ENCODE data around the gene RRM1. TPM values are rescaled to one million over a fixed set of nuclear protein-coding genes. Genes with fewer than 3 reads are reported as not detected.

Gene RRM1
- total and polyA plus RNA-seq, 9 donors, result 14.1 to 50.0 (median 24.7) TPM

DNA sequence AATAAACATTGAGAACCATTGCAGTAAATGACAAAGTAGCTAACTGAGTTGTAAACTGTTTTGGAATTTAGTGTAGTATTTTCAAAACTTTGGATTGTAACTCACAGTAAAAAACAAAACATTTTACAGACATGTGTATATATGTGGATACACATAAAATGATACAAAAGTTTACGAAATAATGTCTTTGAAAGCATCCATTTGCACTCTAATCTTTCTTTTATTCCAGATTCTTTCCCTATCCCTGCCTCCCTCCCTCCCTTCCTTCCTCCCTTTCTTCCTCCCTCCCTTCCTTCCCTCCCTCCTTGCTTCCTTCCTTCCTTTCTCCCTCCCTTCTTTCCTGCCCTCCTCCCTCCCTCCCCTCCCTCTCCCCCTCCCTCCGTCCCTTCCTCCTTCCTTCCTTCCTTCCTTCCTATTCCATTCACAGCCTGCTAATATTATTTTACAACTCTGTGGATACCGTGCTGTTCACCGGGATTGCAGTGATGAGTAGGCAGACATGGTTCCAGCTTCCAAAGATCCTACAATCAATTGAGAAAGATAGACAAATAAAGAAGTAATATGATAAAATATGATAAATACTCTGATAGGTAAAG lies 3.5 kb downstream of the RRM1 start:
- Histone ChIP-seq H3K9me3 (no peaks in the 10 kb centered on the region), H3K27me3 (no peaks in the 10 kb centered on the region), H3K27ac (no peak overlapping the region), H3K36me3 (no peaks in the 10 kb centered on the region), H3K4me3 (no peak overlapping the region), H3K4me1 (ENCODE audit: insufficient read depth) (no peaks in the 10 kb centered on the region)
- 27 to 47% (median 27%) methylated on average over 4 of the region's 4 CpGs for WGBS, 3 donors
- intact Hi-C loops (cut with DNase I), result no loop called here
- TF ChIP-seq, protein P1, sequence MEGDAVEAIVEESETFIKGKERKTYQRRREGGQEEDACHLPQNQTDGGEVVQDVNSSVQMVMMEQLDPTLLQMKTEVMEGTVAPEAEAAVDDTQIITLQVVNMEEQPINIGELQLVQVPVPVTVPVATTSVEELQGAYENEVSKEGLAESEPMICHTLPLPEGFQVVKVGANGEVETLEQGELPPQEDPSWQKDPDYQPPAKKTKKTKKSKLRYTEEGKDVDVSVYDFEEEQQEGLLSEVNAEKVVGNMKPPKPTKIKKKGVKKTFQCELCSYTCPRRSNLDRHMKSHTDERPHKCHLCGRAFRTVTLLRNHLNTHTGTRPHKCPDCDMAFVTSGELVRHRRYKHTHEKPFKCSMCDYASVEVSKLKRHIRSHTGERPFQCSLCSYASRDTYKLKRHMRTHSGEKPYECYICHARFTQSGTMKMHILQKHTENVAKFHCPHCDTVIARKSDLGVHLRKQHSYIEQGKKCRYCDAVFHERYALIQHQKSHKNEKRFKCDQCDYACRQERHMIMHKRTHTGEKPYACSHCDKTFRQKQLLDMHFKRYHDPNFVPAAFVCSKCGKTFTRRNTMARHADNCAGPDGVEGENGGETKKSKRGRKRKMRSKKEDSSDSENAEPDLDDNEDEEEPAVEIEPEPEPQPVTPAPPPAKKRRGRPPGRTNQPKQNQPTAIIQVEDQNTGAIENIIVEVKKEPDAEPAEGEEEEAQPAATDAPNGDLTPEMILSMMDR (IDR thresholded peaks at IDR 0.05), result no peak
- TF ChIP-seq POLR2A (IDR thresholded peaks at IDR 0.05) (no peak), EP300 (IDR thresholded peaks at IDR 0.05) (no peak)
- DNase-seq, result no peak

DNA sequence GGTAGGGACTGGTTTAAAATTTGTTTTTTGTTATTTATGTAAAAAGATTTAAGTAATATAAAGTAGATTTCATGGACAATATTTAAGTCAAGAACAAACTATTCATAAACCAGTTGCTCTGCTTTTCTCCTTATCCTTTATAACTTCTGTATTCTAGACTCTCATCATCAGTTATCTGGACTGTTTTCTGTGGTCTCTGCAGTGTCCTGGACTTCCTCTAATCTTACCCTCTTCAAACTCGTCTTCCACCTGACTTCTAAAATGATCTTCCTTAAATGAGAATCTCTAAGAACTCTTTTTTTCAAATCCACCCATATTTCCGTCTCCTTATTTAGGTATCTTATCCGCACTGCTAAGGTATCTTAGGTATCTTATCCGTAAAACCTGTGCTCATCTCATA lies 8.1 kb downstream of the RRM1 start:
- DNase-seq, result no peak
- Histone ChIP-seq H3K4me3 (no peak overlapping the region), H3K4me1 (ENCODE audit: insufficient read depth) (peaks cover 1% of the 10 kb centered on the region), H3K27me3 (no peaks in the 10 kb centered on the region), H3K36me3 (no peaks in the 10 kb centered on the region), H3K27ac (no peak overlapping the region), H3K9me3 (no peaks in the 10 kb centered on the region)
- intact Hi-C loops (cut with DNase I), result no loop called here
- TF ChIP-seq EP300 (IDR thresholded peaks at IDR 0.05), result no peak
- TF ChIP-seq, protein P1 (IDR thresholded peaks at IDR 0.05), result no peak
- TF ChIP-seq POLR2A (IDR thresholded peaks at IDR 0.05), result no peak
- 93 to 98% (median 95%) methylated on average over 4 of the region's 4 CpGs for WGBS, 3 donors

DNA sequence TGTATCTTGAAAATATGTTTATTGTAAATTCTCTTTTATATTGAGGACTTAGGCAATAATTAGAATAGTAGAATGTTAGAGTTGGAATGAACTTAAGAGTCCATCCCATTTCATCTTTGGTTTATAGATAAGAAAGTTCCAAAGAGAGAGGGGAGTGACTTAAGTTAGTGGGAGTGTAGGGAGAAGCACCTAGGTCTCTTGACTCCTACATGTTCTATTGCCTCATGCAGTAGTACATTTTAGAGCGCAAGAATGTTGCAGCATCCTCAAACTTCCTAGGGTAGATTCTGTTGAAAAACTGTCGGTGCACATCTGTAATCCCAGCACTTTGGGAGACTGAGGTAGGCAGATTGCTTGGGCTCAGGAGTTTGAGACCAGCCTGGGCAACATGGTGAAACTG lies 8.7 kb downstream of the RRM1 start:
- Histone ChIP-seq H3K36me3 (no peaks in the 10 kb centered on the region), H3K9me3 (no peaks in the 10 kb centered on the region), H3K27me3 (no peaks in the 10 kb centered on the region), H3K4me3 (no peak overlapping the region), H3K27ac (no peak overlapping the region), H3K4me1 (ENCODE audit: insufficient read depth) (peaks cover 1% of the 10 kb centered on the region)
- TF ChIP-seq, protein P1 (IDR thresholded peaks at IDR 0.05), result no peak
- TF ChIP-seq EP300 (IDR thresholded peaks at IDR 0.05), result no peak
- TF ChIP-seq POLR2A (IDR thresholded peaks at IDR 0.05), result no peak
- DNase-seq, result no peak
- intact Hi-C loops (cut with DNase I), result no loop called here
- 95 to 97% (median 95%) methylated on average over 2 of the region's 2 CpGs for WGBS, 3 donors

DNA sequence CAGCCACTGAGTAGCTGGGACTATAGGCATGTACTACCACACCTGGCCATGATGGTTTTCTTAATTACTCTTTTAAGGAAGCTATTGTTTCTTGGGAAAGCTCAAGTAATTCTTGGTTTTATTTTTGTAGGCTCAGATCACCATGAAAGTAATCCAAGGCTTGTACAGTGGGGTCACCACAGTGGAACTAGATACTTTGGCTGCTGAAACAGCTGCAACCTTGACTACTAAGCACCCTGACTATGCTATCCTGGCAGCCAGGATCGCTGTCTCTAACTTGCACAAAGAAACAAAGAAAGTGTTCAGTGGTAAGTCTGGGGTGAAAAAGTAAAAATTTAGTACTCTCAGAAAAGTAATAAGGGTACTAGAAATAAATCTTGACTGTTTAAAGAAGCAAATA lies 11.3 kb downstream of the RRM1 start:
- intact Hi-C loops (cut with DNase I), result no loop called here
- Histone ChIP-seq H3K9me3 (no peaks in the 10 kb centered on the region), H3K27me3 (no peaks in the 10 kb centered on the region), H3K36me3 (no peaks in the 10 kb centered on the region), H3K4me3 (no peak overlapping the region), H3K4me1 (ENCODE audit: insufficient read depth) (peaks cover 1% of the 10 kb centered on the region), H3K27ac (no peak overlapping the region)
- TF ChIP-seq POLR2A (IDR thresholded peaks at IDR 0.05) (no peak), EP300 (IDR thresholded peaks at IDR 0.05) (no peak)
- TF ChIP-seq, protein P1 (IDR thresholded peaks at IDR 0.05), result no peak
- WGBS, 3 donors, result 63 to 100% (median 79%) methylated on average over 1 of the region's 1 CpG
- no peak for DNase-seq

Data from ovary (tissue), 9 donors.